ENCODE results near the gene PARK7.

The PARK7 gene

DNA sequence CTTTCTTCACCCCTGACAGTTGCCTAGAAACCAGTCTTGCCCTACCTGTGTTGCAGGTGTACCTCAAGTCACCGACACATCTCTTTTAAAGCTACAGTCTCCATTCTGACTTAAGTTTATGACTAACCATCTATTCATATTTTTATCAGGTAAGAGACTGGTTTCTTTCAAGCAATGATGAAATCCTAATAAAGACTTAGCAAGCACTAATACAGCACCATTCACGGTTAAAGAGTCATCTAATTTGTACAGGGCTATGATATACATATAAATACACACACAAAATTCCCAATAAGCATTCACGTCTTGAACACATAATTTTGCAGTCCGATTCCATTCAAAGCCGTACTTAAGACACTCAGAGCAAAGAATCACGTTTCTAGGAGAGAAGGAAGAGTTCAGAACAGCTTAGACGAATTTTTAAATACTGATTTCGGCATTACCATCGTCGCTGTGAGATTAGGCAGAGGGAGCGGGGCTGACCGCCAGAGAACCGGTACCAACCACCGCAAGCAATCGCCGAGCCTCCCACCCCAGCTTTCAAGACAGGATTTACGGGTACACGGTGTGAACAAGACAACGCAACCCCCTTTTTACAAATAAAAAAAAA is 63.7 kb downstream of the PARK7 start:
- DNase-seq = no peak

- no peak for DNase-seq
Observed at GRCh38 chr1:8025671-8026144, 64.2 kb downstream of the PARK7 start.

- DNase-seq = peak; percentile 91
Observed at GRCh38 chr1:8026153-8026975, 64.9 kb downstream of the PARK7 start, which contains the start of gene ERRFI1. Gene ERRFI1, minus strand, starts transcription at chr1:8026309. Its CDS starts 10,690 bp downstream, at chr1:8015619.

DNA sequence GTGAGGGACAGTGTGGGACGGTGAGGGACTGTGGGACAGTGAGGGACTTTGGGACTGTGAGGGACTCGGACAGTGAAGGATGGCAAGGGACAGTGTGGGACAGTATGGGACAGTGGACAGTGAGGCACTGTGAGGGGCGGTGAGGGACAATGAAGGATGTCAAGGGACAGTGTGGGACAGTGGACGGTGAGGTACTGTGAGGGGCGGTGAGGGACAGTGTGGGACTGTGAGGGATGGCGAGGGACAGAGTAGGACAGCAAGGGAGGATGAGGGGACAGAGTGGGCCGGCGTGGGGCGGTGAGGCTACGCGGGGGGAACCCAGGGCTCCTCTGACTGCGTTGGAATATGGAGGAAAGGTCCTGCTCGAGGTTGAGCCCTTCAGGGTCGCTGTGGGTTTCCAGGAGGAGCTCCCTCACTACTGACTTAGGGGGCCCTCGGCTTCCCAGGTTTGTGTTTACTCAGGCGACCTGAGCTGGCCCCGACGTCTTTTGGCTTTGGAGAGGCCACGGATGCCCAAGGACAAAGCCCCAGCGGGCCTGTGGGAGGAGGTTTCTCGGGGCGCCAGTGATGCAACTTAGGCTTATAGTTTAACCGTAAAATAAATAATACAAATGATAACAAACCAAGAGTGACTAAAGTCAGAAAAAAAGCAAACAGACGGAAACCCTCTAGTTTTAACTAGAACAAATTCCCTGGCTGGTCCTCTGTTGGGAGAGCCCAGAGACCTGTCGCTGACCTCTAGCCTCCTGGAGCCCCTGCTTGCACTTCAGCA is 65.7 kb downstream of the PARK7 start:
- no peak for DNase-seq

GRCh38 chr1:8027748-8028570 is 66.4 kb downstream of the PARK7 start:
- DNase-seq = no peak

GRCh38 chr1:8028571-8028910 is 67.0 kb downstream of the PARK7 start:
- DNase-seq = no peak

- DNase-seq = peak; percentile 68
Observed at GRCh38 chr1:8031176-8031785, 69.8 kb downstream of the PARK7 start.

DNA sequence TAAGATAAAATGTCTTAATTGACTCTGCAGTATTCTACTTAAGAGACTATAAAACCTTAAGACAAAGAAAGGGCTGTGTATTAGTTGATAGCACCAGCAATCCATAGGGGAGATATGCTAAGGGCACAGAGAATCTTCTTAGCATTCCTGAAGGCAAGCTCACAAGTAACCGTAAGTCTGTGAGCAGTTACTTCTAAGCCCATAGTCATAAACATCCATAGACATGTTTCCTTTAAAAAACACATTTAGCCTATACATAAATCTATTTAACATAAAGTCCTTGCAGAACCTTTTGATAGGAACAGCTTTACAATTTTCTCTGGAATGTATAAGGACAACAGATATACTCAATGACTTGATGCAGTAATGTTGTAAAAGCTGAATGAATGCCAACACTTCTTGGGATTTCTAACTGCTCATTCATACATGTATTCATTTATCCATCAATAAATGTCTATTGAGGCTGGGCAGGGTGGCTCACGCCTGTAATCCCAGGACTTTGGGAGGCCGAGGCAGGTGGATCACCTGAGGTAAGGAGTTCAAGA is 70.9 kb downstream of the PARK7 start:
- no peak for DNase-seq

DNA sequence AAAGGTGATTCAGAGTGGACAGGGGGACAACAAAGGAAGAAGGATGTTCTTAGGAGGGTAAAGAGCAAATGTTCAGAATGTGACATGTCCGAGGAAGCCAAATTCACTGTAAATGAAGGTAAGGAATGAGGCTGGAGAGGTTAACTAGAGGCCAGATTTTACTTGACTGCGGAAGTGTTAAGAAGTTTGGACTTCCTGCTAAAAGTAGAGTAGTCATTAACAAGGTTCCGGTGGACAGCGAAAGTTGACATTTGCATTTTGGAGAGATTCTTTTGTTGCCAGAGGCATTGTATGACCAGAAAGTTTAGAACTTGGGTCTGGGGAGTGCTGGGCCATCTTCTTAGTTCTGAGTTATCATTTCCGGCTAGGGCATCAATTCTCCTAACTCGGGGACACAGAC is 71.8 kb downstream of the PARK7 start:
- no peak for DNase-seq
